Measurements from ENCODE around the gene ARID1B. TPM values are rescaled to one million over a fixed set of nuclear protein-coding genes. Genes with fewer than 3 reads are reported as not detected.

Gene ARID1B
- total and polyA plus RNA-seq, 2 of the 4 experiments (the other 2 are of a cell fraction), result 14.5 to 20.1 TPM

GRCh38 chr6:157059781-157060180, 282.6 kb downstream of the ARID1B start:
- H2BK20ac ChIP-seq (ENCODE audit: low read depth, low read length), result no peak overlapping the region
- CTCF ChIA-PET, result interaction anchor here (0.6 to 1.3 kb wide), 2 partner anchors 11 to 21 kb away, joined by 3 to 5 read pairs; no protein-coding TSS in a partner anchor
- POLR2A ChIA-PET (ENCODE audit: unreplicated experiment), result no interaction called here

More at GRCh38 chr6:157059781-157060180, 282.6 kb downstream of the ARID1B start:
- Histone ChIP-seq H2AK5ac (ENCODE audit: low read depth, low read length) (no peak overlapping the region), H3K56ac (ENCODE audit: extremely low read depth, insufficient read depth, low read length) (no peak overlapping the region), H3K9ac (ENCODE audit: low read depth, low read length) (no peak overlapping the region), H4K5ac (ENCODE audit: low read depth, low read length) (no peak overlapping the region), H2AFZ (replicated peaks; ENCODE audit: low read length, poor library complexity) (no peak overlapping the region), H2AK9ac (replicated peaks; ENCODE audit: low read depth, low read length, poor library complexity) (no peak overlapping the region), H2BK120ac (ENCODE audit: low read depth, low read length) (no peak overlapping the region), H3K27me3 (ENCODE audit: control insufficient read depth, insufficient read depth, low read length) (no peaks in the 10 kb centered on the region), H3K4me1 (ENCODE audit: control insufficient read depth, insufficient read depth, low read length) (peaks cover 9% of the 10 kb centered on the region), H3K23ac (ENCODE audit: low read depth, low read length) (no peak overlapping the region), H2BK15ac (ENCODE audit: low read depth, low read length) (no peak overlapping the region), H3K14ac (replicated peaks; ENCODE audit: low read depth, low read length) (no peak overlapping the region), H3K79me1 (ENCODE audit: low read depth in 1 of 2, low read length in 2 of 2) (peaks cover 27 to 59% of the 10 kb centered on the region in 2 experiments), H3K9me3 (ENCODE audit: control insufficient read depth, insufficient read depth, low read length) (peaks cover 3% of the 10 kb centered on the region), H3K36me3 (ENCODE audit: control insufficient read depth, insufficient read depth, low read length) (peaks cover 6% of the 10 kb centered on the region), H2BK5ac (ENCODE audit: low read depth, low read length, poor library complexity, severe bottlenecking) (no peak overlapping the region), H4K91ac (ENCODE audit: insufficient read depth, low read depth, low read length) (no peak overlapping the region), H4K20me1 (ENCODE audit: insufficient read depth, low read length) (peaks cover 10% of the 10 kb centered on the region; the same call in 1 of the 2 replicates), H4K8ac (ENCODE audit: low read depth in 2 of 2, low read length in 2 of 2) (no peak overlapping the region), H3K4me2 (ENCODE audit: low read depth, low read length) (no peak overlapping the region), H3K18ac (ENCODE audit: low read depth, low read length) (no peak overlapping the region), H3K4ac (ENCODE audit: low read depth, low read length) (no peak overlapping the region), H3K27ac (ENCODE audit: insufficient read depth, low read length) (no peak overlapping the region), H3K4me3 (ENCODE audit: insufficient read depth, low read depth, low read length) (no peak overlapping the region), H3K9me1 (ENCODE audit: insufficient read depth, low read length) (peaks cover 11% of the 10 kb centered on the region; the same call in 1 of the 2 replicates)
- no TSS peak for BruUV-seq (replicated peaks)
- TF ChIP-seq RAD21 (IDR thresholded peaks at IDR 0.05; ENCODE audit: low read length) (no peak), CHD1 (IDR thresholded peaks at IDR 0.05; ENCODE audit: low read depth, low read length) (no peak), CEBPB (IDR thresholded peaks at IDR 0.05; ENCODE audit: low read depth, low read length) (no peak), MAFK (IDR thresholded peaks at IDR 0.05; ENCODE audit: low read depth, low read length) (no peak), FOS (IDR thresholded peaks at IDR 0.05; ENCODE audit: low read depth, low read length) (no peak), BHLHE40 (IDR thresholded peaks at IDR 0.05; ENCODE audit: low read depth, low read length) (no peak), SMC3 (IDR thresholded peaks at IDR 0.05; ENCODE audit: low read depth, low read length) (no peak), RCOR1 (IDR thresholded peaks at IDR 0.05; ENCODE audit: insufficient replicate concordance, low read length) (no peak), MAZ (IDR thresholded peaks at IDR 0.05; ENCODE audit: borderline replicate concordance, low read depth, low read length) (no peak), RFX5 (IDR thresholded peaks at IDR 0.05; ENCODE audit: low read depth, low read length) (no peak), MXI1 (IDR thresholded peaks at IDR 0.05; ENCODE audit: borderline replicate concordance, low read depth, low read length) (no peak), POLR2A (IDR thresholded peaks at IDR 0.05; ENCODE audit: low read depth, low read length) (no peak)
- TF ChIP-seq, protein P1, sequence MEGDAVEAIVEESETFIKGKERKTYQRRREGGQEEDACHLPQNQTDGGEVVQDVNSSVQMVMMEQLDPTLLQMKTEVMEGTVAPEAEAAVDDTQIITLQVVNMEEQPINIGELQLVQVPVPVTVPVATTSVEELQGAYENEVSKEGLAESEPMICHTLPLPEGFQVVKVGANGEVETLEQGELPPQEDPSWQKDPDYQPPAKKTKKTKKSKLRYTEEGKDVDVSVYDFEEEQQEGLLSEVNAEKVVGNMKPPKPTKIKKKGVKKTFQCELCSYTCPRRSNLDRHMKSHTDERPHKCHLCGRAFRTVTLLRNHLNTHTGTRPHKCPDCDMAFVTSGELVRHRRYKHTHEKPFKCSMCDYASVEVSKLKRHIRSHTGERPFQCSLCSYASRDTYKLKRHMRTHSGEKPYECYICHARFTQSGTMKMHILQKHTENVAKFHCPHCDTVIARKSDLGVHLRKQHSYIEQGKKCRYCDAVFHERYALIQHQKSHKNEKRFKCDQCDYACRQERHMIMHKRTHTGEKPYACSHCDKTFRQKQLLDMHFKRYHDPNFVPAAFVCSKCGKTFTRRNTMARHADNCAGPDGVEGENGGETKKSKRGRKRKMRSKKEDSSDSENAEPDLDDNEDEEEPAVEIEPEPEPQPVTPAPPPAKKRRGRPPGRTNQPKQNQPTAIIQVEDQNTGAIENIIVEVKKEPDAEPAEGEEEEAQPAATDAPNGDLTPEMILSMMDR (conservative IDR thresholded peaks at IDR 0.05; ENCODE audit: low read depth, low read length), result no peak
- TF ChIP-seq, protein P2, sequence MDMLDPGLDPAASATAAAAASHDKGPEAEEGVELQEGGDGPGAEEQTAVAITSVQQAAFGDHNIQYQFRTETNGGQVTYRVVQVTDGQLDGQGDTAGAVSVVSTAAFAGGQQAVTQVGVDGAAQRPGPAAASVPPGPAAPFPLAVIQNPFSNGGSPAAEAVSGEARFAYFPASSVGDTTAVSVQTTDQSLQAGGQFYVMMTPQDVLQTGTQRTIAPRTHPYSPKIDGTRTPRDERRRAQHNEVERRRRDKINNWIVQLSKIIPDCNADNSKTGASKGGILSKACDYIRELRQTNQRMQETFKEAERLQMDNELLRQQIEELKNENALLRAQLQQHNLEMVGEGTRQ (IDR thresholded peaks at IDR 0.05; ENCODE audit: low read depth, low read length), result no peak
- dilution Hi-C loops (cut with HindIII; ENCODE audit: low sequenced_read_pairs, unreplicated experiment), result no loop called here
- in situ Hi-C loops (cut with MboI; ENCODE audit: low sequenced_read_pairs), result no loop called here
- no CpG with 5 or more reads among the region's 4 CpGs for WGBS, 2 experiments (ENCODE audit: extremely low coverage in 2 of 2, insufficient read length in 1 of 2)
- no peak for DNase-seq
- intact Hi-C loops (cut with micrococcal nuclease), result loop anchor here (2.0 kb wide), 1 partner anchor 15 kb away; no protein-coding TSS in a partner anchor
- no peak for ATAC-seq (ENCODE audit: low read depth)

All from IMR-90 (cell line).